ENCODE measurements around the gene APOC3.
A peak's percentile ranks its signal among the peaks of the same experiment; 100 is the strongest.

The APOC3 gene

GRCh38 chr11:116851626-116852025, 21.9 kb downstream of the APOC3 start:
- DNase-seq (ENCODE audit: low read depth) = peak; percentile 38

GRCh38 chr11:116852261-116853031, 22.7 kb downstream of the APOC3 start:
- no peak for DNase-seq (ENCODE audit: low read depth)

DNA sequence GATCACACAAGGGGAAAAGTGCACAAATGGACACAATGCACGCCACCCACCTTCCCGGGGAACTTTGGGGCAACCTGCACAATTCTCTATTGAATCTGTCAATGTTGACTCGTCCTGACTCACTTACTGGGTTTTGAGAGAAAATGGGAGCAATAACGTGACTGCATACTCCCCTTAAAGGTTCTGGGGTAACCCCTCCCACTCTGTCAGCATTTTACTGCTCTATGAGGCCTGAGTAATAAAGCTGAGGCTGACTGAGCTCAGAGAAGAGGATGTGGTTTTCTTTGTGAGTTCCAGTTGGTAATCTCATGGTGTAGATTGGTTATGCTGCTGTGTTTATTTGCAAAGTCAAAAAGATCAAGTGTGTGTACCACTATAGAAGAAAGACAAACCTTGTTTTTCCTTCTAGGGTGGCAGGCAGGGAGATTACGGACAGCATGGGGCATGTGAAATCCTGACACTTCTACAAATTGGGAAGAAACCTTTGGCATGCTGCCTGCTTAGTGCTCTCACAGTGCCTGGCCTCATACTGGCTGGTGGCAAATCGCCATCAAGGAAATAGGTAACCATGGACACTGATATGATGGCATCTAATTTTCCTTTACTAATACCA, 23.9 kb downstream of the APOC3 start:
- DNase-seq (ENCODE audit: low read depth) = peak; percentile 26

GRCh38 chr11:116855413-116855812, 25.7 kb downstream of the APOC3 start:
- DNase-seq (ENCODE audit: low read depth) = no peak

DNA sequence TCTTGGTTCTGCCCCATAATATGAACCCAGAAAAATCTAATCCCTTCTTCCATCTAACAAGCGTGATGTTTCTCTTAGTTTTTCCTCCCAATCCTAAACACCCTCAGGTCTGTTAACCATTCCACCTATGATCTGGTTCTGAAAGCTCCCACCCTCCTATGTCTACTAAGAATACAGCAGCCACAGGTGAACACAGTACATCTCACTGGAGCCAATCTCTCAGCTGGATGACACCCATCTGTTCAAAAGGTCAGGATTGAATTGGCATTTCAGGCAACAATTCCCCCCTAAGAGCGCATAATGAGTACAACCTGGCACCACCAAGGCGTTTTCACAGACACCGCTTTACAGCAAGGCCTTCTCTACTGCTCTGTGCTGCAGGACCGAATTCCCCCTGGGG, 26.7 kb downstream of the APOC3 start:
- DNase-seq (ENCODE audit: low read depth) = no peak

- no peak for DNase-seq (ENCODE audit: low read depth)
Observed at GRCh38 chr11:116857316-116857715, 27.6 kb downstream of the APOC3 start.

GRCh38 chr11:116857936-116858335, 28.2 kb downstream of the APOC3 start:
- no peak for DNase-seq (ENCODE audit: low read depth)

DNA sequence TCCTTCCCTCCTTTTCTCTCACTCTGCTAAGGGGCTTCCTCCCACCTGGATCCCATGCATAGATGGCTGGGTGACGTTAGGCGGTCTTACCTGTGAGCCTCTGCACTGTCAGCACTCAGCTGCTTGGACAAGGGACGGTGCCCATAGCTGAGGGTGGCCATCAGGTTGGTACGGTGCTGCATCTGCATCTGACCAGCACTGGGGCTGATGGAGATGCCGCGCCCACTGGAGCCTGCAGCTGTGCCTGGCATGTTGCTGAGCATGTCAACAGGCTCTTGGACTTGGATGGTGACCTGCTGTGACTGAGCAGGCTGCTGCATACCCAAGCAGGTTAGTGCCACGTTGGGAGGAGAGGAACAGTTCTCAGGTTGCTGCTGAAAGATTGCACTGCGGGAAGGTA, 29.5 kb downstream of the APOC3 start:
- no peak for DNase-seq (ENCODE audit: low read depth)

DNA sequence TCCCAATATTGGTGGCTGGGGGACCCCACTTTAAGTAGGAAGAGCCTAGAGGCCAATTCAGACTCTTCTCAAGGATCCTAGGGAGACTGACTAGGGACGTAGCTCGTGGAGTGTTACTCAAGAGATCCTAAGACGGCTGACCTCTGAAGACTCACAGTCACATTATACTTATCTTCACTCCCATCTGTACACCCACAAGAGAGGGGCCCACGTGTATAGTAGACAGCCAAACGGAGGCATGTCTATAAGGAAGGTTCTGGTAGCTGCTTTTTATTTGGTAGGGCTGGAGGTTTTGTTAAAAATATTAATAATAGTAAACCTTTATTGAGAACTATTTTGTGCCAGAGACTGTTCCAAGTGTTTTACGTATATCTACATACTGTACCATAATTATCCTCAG, 30.6 kb downstream of the APOC3 start:
- DNase-seq (ENCODE audit: low read depth) = no peak

DNA sequence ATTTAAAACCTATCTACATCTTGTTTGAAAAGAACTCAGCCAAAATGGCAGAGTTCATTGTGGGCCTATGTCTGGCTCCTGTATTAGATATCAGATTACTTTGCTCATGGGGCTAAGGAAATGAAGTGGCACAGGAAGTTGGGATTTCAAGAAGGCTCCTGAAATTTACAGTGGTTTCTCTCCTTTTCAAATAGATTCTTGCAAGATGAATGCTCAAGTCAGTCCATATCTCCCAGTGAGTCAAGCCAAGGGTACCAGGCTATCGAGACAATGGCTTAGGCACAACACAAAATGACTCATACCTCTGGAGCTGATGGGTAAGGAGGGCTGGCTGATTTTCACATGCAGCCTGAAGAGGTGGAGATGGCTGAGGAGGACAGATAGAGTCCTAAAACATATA, 31.8 kb downstream of the APOC3 start:
- DNase-seq (ENCODE audit: low read depth) = no peak

- no peak for DNase-seq (ENCODE audit: low read depth)
Observed at GRCh38 chr11:116862185-116862584, 32.5 kb downstream of the APOC3 start.

DNA sequence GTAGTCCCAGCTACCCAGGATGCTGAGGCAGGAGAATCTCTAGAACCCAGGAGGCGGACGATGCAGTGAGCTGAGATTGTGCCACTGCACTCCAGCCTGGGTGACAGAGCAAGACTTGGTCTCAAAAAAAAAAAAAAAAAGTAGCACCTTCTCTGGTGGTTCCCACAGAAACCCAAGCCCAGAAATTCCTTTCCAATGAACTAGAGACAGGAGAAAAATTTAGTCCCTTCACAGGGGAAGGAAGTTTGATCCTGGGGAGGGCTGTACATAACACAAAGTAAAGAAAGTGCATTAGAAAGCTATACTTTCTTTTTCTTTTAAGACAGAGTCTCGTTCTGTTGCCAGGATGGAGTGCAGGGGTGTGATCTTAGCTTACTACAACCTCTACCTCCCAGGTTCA, 33.2 kb downstream of the APOC3 start:
- DNase-seq (ENCODE audit: low read depth) = no peak

GRCh38 chr11:116864531-116864930, 34.8 kb downstream of the APOC3 start:
- no peak for DNase-seq (ENCODE audit: low read depth)

- no peak for DNase-seq (ENCODE audit: low read depth)
Observed at GRCh38 chr11:116865696-116866095, 36.0 kb downstream of the APOC3 start.

- DNase-seq (ENCODE audit: low read depth) = no peak
Observed at GRCh38 chr11:116866804-116867455, 37.2 kb downstream of the APOC3 start.

DNA sequence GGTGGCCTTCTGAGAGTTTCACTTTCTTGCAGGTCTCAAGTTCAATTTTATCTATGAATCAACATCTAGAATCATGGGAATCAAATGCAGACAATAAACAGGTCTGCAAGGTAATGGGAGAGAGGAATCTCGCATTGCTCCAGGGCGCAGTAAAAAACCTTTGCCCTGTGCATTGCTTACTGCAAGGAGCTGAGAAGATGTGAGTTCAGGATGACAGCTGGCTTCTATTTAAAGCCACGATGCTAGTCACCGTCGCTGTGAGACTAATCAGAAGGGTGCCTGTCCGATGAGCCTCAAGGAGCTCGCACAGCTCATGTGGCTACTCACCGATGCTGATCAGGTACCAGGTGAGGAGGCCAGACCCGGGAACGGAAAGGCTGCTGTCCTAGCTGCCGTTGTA, 37.9 kb downstream of the APOC3 start:
- DNase-seq (ENCODE audit: low read depth) = no peak

DNA sequence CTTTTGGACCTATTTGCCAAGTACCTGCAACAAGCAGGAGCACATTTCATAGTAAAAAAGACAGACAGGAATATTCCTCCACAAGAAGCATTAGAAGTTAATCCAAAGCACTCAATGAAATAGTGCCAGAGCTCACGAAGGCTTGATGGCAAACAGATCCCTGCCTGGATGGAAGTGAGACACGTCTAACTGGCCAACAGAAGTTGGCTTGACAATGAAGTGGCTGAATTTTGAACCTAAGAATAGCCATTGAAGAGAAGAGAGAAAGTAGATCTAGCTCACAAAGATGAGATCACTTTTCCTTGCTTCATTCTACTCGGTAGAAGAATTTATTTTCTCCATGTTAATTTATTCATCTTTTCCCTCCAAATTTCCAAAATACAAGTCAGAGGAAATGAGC, 38.4 kb downstream of the APOC3 start:
- no peak for DNase-seq (ENCODE audit: low read depth)

DNA sequence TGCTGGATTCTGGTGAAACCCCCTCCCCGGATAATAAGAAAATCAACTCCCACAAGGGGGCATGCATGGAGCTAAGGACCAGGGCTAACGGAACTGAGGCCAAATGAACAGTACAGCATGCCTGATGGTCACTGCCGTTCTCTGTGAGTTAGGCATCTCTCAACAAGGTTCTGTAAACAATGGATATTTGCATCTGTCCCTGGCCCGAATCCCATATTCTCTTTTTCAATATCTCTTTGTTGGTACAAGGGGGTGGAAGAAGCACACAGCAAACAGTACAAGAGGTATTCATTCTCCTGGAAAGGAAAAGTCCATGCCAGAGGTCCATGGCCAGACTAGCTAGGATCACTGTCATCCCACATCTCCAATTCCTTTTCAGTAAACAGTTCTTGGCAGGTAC, 39.9 kb downstream of the APOC3 start:
- DNase-seq (ENCODE audit: low read depth) = no peak

GRCh38 chr11:116870054-116870453, 40.3 kb downstream of the APOC3 start:
- no peak for DNase-seq (ENCODE audit: low read depth)

- DNase-seq (ENCODE audit: low read depth) = no peak
Observed at GRCh38 chr11:116871248-116871647, 41.5 kb downstream of the APOC3 start.

GRCh38 chr11:116873381-116873780, 43.7 kb downstream of the APOC3 start:
- DNase-seq (ENCODE audit: low read depth) = no peak

DNA sequence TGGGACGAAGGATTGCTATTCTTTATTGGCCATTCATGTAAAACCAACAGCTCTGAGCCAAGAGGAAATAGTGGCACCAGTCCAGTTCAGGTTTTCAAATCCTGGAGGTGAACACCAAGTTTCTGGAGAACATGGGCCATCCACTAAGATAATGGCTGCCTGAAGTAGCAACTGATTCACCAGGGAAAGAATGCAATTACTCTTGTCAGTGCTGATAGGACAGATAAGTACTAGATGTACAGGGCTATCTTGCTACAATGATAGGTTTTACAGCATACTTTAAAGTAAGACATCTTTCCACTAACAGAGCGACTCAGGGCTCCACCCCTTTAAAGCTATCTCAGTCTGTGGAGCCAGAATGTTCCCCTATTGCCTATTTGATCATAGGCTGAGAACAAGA, 44.5 kb downstream of the APOC3 start:
- no peak for DNase-seq (ENCODE audit: low read depth)

GRCh38 chr11:116875194-116875593, 45.5 kb downstream of the APOC3 start:
- no peak for DNase-seq (ENCODE audit: low read depth)
